ENCODE measurements around the gene CHMP6. TPM values are rescaled to one million over a fixed set of nuclear protein-coding genes. Genes with fewer than 3 reads are reported as not detected.

Gene CHMP6
- total and polyA plus RNA-seq, 12 donors = 7.8 to 35.3 (median 25.8) TPM

GRCh38 chr17:81031566-81032550, 40.2 kb downstream of the CHMP6 start:
- Histone ChIP-seq H3K9me3 (replicated peaks in 1 of 3) (no peaks in the 10 kb centered on the region), H3K4me3 (no peak overlapping the region), H3K4me1 (replicated peaks in 1 of 2) (peaks cover 4 to 14% of the 10 kb centered on the region in 2 donors), H3K27ac (peak overlapping the region in 1 of 5 donors; percentile 42), H3K36me3 (replicated peaks in 1 of 2) (no peaks in the 10 kb centered on the region), H3K27me3 (peaks cover 17% of the 10 kb centered on the region)
- 78 to 92% (median 85%) methylated on average over 33 to 41 of the region's 41 CpGs for WGBS, 4 donors
- TF ChIP-seq CTCF (IDR thresholded peaks at IDR 0.05) = no peak
- no peak for TF ChIP-seq POLR2A (IDR thresholded peaks at IDR 0.05)
- no peak for DNase-seq
- intact Hi-C loops (cut with DNase I) = no loop called here

- intact Hi-C loops (cut with DNase I) = no loop called here
- TF ChIP-seq POLR2A (IDR thresholded peaks at IDR 0.05) (no peak), CTCF (IDR thresholded peaks at IDR 0.05) (no peak)
- Histone ChIP-seq H3K4me1 (replicated peaks in 1 of 2) (peaks cover 12 to 24% of the 10 kb centered on the region in 2 donors), H3K36me3 (replicated peaks in 1 of 2) (no peaks in the 10 kb centered on the region), H3K9me3 (replicated peaks in 1 of 3) (no peaks in the 10 kb centered on the region), H3K4me3 (no peak overlapping the region), H3K27ac (peak overlapping the region in 2 of 5 donors; percentile 5 to 42), H3K27me3 (peaks cover 9% of the 10 kb centered on the region)
- DNase-seq = no peak
- 85 to 90% (median 87%) methylated on average over 15 to 34 of the region's 34 CpGs for WGBS, 4 donors
Measured at GRCh38 chr17:81032641-81033480, 41.2 kb downstream of the CHMP6 start.

GRCh38 chr17:81033535-81034167, 42.0 kb downstream of the CHMP6 start:
- WGBS, 4 donors = 45 to 57% (median 51%) methylated on average over 22 of the region's 22 CpGs
- peaks cover 1% of the 10 kb centered on the region for H3K27me3 ChIP-seq
- DNase-seq = peak in 1 of 7 donors; percentile 40
- peak overlapping the region in 1 of 4 donors; percentile 82 for H3K4me3 ChIP-seq
- no peak for TF ChIP-seq POLR2A (IDR thresholded peaks at IDR 0.05)
- no peak for TF ChIP-seq CTCF (IDR thresholded peaks at IDR 0.05)
- H3K4me1 ChIP-seq (replicated peaks in 1 of 2) = peaks cover 20 to 32% of the 10 kb centered on the region in 2 donors
- no peaks in the 10 kb centered on the region for H3K9me3 ChIP-seq (replicated peaks in 1 of 3)
- H3K36me3 ChIP-seq (replicated peaks in 1 of 2) = no peaks in the 10 kb centered on the region
- intact Hi-C loops (cut with DNase I) = no loop called here
- peak overlapping the region in 2 of 5 donors; percentile 5 to 61 for H3K27ac ChIP-seq
